Pericardium fibroblast (primary cell): ENCODE measurements around the gene SLC34A2. TPM values are rescaled to one million over a fixed set of nuclear protein-coding genes. Genes with fewer than 3 reads are reported as not detected.

ENCODE experiments used
- total RNA-seq: library from RNA; depleted of rRNA; stranded (reverse); fragments of >200 nt; gene quantifications from 2 replicates; pipeline ENCODE4 v1.2.3, GENCODE V29; 2015

The SLC34A2 gene
- 1.8 TPM in 1 of 2 replicates, not detected in the other for total RNA-seq

GRCh38 chr4:25654971-25655963 lies at the start of gene SLC34A2:
SLC34A2 (plus strand) TSS chr4:25655851; CDS start chr4:25662501, 6,650 bp downstream.

Other genes starting within 250 kb of the SLC34A2 start
- 32.6 and 35.6 TPM in 2 replicates for gene SEL1L3, start 207.1 kb downstream of the SLC34A2 start, total RNA-seq